GM20000 (cell line): ENCODE data around the gene ALDH3A1.

Source experiments
- DNase-seq: peaks from one replicate; pipeline ENCODE4 v3.0.0; 2012; ENCODE audit warnings: low spot score
- CTCF ChIP-seq: IDR thresholded peaks from 2 replicates; pipeline ENCODE4 v1.5.1; 2012; ENCODE audit warnings: mild to moderate bottlenecking, control low read depth; ENCODE audit errors: extremely low read depth, missing control alignments

ALDH3A1 gene

GRCh38 chr17:19757536-19758180 lies 9.6 kb upstream of the ALDH3A1 start:
- TF ChIP-seq CTCF, result no peak
- no peak for DNase-seq

GRCh38 chr17:19756546-19756945 lies 8.4 kb upstream of the ALDH3A1 start:
- DNase-seq, result no peak
- TF ChIP-seq CTCF, result no peak

- peak; percentile 74 for DNase-seq
- TF ChIP-seq CTCF, result no peak
These were observed 7.9 kb upstream of the ALDH3A1 start for GRCh38 chr17:19755821-19756510.

GRCh38 chr17:19755392-19755791 lies 7.3 kb upstream of the ALDH3A1 start:
- no peak for TF ChIP-seq CTCF
- DNase-seq, result no peak

- no peak for DNase-seq
- no peak for TF ChIP-seq CTCF
These were observed 5.8 kb upstream of the ALDH3A1 start for GRCh38 chr17:19753661-19754463.

GRCh38 chr17:19753051-19753509 lies 5.0 kb upstream of the ALDH3A1 start:
- no peak for DNase-seq

More at GRCh38 chr17:19753051-19753509, 5.0 kb upstream of the ALDH3A1 start:
- TF ChIP-seq CTCF, result no peak
